Tibial artery (tissue), 4 donors: ENCODE data around the gene RBFA.
"Not testable (repeated sequence)": the region's sequence is repeated elsewhere in the genome, so short reads cannot be mapped to it uniquely, and the experiment has no call there.

Experiments
- DNase-seq, 2 donors: peaks; one replicate each; pipeline ENCODE4 v3.0.0-alpha.2; 2019
- H3K27ac ChIP-seq, 2 donors: fragments of 200-600 bp; sonication (generic) in 1 of 2; 1 replicate in 1 of 2; 2 replicates in 1 of 2; pipeline ENCODE4 v1.5.1; 2018 to 2019; ENCODE audit warnings: mild to moderate bottlenecking in 1 of 2
- H3K27me3 ChIP-seq, 2 donors: fragments of 200-600 bp; sonication (generic) in 1 of 2; one replicate each; pipeline versions ENCODE4 v1.5.1 to v1.6.0; 2016 to 2019
- H3K36me3 ChIP-seq, 3 donors: fragments of 200-600 bp; sonication (generic) in 2 of 3; one replicate each; pipeline ENCODE4 v1.5.1; 2016 to 2019; ENCODE audit warnings: mild to moderate bottlenecking in 2 of 3
- H3K4me1 ChIP-seq, 4 donors: fragments of 200-600 bp; sonication (generic) in 2 of 4; 1 replicate in 3 of 4; 2 replicates in 1 of 4; pipeline ENCODE4 v1.5.1; 2016 to 2019
- H3K4me3 ChIP-seq, 2 donors: fragments of 200-600 bp; sonication (generic) in 1 of 2; 1 replicate in 1 of 2; 2 replicates in 1 of 2; pipeline ENCODE4 v1.5.1; 2018 to 2019; ENCODE audit warnings: mild to moderate bottlenecking in 2 of 2
- H3K9me3 ChIP-seq, 3 donors: fragments of 200-600 bp; sonication (generic) in 1 of 3; one replicate each; pipeline ENCODE4 v1.5.1; 2016 to 2019
- CTCF ChIP-seq, 2 experiments: fragments of 200-600 bp in 1 of 2; fragments of 450-650 bp in 1 of 2; IDR thresholded peaks; one replicate each; pipeline ENCODE4 v1.5.1; 2017 to 2019; ENCODE audit warnings: antibody characterized with exemption in 2 of 2, mild to moderate bottlenecking in 1 of 2, moderate library complexity in 1 of 2
- intact Hi-C: fragments of 100-400 bp; cut with DNase I; formaldehyde crosslinking; loops from one replicate; pipeline ENCODE4 v1.15.0; 2023; ENCODE audit warnings: low total_unique reads

Gene RBFA

DNA sequence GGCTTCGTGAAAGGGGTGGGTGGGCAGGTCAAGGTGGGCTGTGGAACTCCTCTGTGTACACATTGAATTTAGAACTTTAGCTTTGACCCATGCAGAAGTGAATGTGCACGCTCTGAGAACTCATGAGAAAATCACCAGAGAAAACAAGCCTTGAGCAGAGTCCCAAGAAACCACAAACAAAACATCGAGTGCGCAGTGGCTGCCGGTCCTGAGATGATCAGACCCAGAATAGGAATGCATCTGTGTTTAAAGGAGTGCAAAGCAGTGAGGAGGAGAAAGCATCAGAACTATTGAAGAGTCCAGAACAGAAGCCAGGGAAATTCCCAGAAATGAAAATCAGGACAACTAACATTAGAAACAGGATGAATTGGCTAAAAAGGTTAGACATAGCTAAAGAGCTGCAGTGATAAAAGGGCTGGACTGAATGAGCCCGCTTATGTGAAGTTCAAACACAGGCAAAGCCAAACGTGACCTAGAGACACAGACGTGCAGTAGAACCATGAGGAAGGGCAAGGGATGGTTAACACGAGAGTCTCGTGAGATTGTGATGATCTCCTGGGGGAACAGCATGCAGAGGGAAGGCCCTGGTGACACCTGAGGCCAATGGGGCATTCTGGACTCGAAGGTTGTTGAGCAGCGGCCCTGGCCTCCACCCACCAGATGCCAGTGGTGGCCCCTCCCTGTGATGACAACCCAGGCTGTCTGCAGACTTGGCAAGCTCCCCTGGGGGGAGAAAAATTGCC is 29.5 kb upstream of the RBFA start:
- H3K27ac ChIP-seq = no peak overlapping the region
- no peak for TF ChIP-seq CTCF (IDR thresholded peaks at IDR 0.05)
- no peak for DNase-seq
- H3K9me3 ChIP-seq = peaks cover 0 to 25% (median 6%) of the 10 kb centered on the region in 3 donors
- peaks cover 0 to 1% (median 0%) of the 10 kb centered on the region in 4 donors for H3K4me1 ChIP-seq
- H3K36me3 ChIP-seq = peaks cover 0 to 13% (median 0%) of the 10 kb centered on the region in 3 donors
- intact Hi-C loops = no loop called here
- H3K4me3 ChIP-seq = no peak overlapping the region
- H3K27me3 ChIP-seq = no peaks in the 10 kb centered on the region

GRCh38 chr18:80006724-80007123 is 27.5 kb upstream of the RBFA start:
- Histone ChIP-seq H3K9me3 (peaks cover 0 to 32% (median 6%) of the 10 kb centered on the region in 3 donors), H3K4me1 (peaks cover 0 to 13% (median 3%) of the 10 kb centered on the region in 4 donors), H3K36me3 (peaks cover 0 to 15% (median 0%) of the 10 kb centered on the region in 3 donors), H3K27me3 (no peaks in the 10 kb centered on the region), H3K4me3 (no peak overlapping the region), H3K27ac (no peak overlapping the region)
- no peak for TF ChIP-seq CTCF (IDR thresholded peaks at IDR 0.05)
- DNase-seq = no peak
- intact Hi-C loops = no loop called here

GRCh38 chr18:80009661-80010550 is 24.3 kb upstream of the RBFA start:
- Histone ChIP-seq H3K4me3 (no peak overlapping the region), H3K27me3 (no peaks in the 10 kb centered on the region), H3K9me3 (peaks cover 0 to 55% (median 20%) of the 10 kb centered on the region in 3 donors), H3K4me1 (peaks cover 0 to 13% (median 3%) of the 10 kb centered on the region in 4 donors), H3K27ac (peak overlapping the region in 1 of 2 donors; percentile 62), H3K36me3 (peaks cover 0 to 15% (median 0%) of the 10 kb centered on the region in 3 donors)
- intact Hi-C loops = no loop called here
- no peak for TF ChIP-seq CTCF (IDR thresholded peaks at IDR 0.05)
- peak; percentile 66 to 92 for DNase-seq

DNA sequence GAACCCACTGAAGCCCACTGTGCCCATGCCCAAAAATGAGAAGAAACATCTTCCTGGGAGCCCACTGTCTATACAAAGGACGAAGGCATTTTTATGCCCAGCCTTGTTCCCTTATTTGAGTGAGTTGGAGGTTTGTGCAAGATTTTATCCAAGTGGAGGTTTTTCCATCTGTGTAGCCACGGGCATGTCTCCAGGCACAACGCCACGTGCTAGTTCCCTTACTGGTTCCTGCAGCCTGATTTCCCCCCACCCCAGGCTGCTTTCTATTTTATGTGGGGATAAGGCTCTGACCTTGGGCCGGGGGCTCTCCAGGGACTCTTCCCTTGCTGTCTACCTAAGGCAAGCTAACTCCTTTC is 23.7 kb upstream of the RBFA start:
- intact Hi-C loops = no loop called here
- peak in 1 of 2 donors; percentile 72 for DNase-seq

DNA sequence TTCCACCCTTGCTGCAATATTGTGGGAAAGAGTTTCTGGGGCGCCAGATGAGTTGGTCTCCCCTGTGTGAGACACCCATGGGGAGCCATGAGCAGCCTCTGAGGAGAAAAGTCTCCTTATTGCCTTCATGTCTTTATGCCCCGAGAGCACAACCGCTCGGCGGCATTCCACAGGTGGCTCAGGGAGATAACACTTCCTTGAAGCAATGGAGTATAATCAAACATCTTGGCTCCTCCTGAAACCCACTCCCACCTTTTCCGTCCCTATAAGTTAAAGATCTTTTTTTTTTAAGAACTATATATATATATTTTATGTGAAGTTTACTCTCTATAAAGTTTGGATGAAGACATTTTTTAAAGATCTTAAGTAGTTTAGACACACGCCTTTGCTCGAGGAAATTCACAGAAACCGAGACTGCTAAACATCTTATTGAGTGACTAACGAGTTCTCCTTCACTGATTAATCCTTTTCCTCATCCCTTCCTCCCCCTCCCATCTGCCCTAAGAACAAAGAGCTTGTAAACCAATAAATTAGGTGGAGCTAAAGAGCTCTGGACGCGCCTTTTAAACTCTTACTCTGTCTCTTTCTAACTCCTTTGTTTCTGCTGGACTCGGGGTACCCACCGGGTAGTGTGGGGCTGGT is 22.6 kb upstream of the RBFA start:
- DNase-seq, H3K27ac ChIP-seq, H3K4me3 ChIP-seq, H3K27me3 ChIP-seq, intact Hi-C loops: not testable (repeated sequence)
- H3K4me1 ChIP-seq = peaks cover 0 to 13% (median 3%) of the 10 kb centered on the region in 4 donors
- H3K36me3 ChIP-seq = peaks cover 0 to 15% (median 0%) of the 10 kb centered on the region in 3 donors
- peaks cover 0 to 56% (median 20%) of the 10 kb centered on the region in 3 donors for H3K9me3 ChIP-seq

More for the DNA sequence above, 23.7 kb upstream of the RBFA start:
- no peak overlapping the region for H3K4me3 ChIP-seq
- H3K27ac ChIP-seq = peak overlapping the region in 1 of 2 donors; percentile 62
- peaks cover 0 to 15% (median 0%) of the 10 kb centered on the region in 3 donors for H3K36me3 ChIP-seq
- H3K9me3 ChIP-seq = peaks cover 0 to 56% (median 20%) of the 10 kb centered on the region in 3 donors
- no peak for TF ChIP-seq CTCF (IDR thresholded peaks at IDR 0.05)
- H3K27me3 ChIP-seq = no peaks in the 10 kb centered on the region
- H3K4me1 ChIP-seq = peaks cover 0 to 13% (median 3%) of the 10 kb centered on the region in 4 donors
